ENCODE results near the gene TIMM50. TPM values are rescaled to one million over a fixed set of nuclear protein-coding genes. Genes with fewer than 3 reads are reported as not detected.

TIMM50 gene
- total and polyA plus RNA-seq, 4 donors, result 20.0 to 61.8 (median 35.3) TPM

DNA sequence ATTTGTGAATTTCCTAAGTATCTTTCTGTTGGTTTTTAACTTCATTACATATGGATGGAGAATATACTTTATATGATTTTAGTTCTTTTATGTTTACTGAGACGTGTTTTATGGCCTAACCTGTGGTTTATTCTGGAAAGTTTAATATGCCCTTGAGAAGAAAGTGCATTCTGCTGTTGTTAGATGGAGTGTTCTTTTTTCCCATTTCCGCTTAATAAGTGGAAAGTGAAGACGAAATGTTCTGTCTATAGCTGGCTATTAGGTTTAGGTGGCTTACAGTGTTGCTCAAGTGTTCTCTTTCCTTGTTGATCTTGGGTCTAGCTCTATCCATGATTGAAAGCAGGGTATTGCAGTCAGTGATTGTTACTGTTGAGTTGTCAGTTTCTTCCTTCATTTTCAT lies 17.2 kb upstream of the TIMM50 start:
- H3K4me1 ChIP-seq (ENCODE audit: control insufficient read depth in 1 of 2, insufficient read depth in 2 of 2, low read length in 2 of 2), result no peaks in the 10 kb centered on the region
- intact Hi-C loops (cut with DNase I), result no loop called here
- no peaks in the 10 kb centered on the region for H3K9me3 ChIP-seq (ENCODE audit: control insufficient read depth, low read length)
- 72 to 87% methylated on average over 3 of the region's 3 CpGs for WGBS, 2 donors
- H3K27ac ChIP-seq (ENCODE audit: low read depth in 1 of 2, low read length in 2 of 2), result no peak overlapping the region
- H3K27me3 ChIP-seq (ENCODE audit: control insufficient read depth in 1 of 2, insufficient read depth in 2 of 2, low read length in 1 of 2), result no peaks in the 10 kb centered on the region
- no peak overlapping the region for H3K4me3 ChIP-seq (ENCODE audit: low read length in 2 of 2)
- no peak for DNase-seq
- H3K36me3 ChIP-seq (ENCODE audit: control insufficient read depth in 1 of 2, insufficient read depth in 2 of 2, low read length in 1 of 2), result peaks cover 0 to 11% of the 10 kb centered on the region in 2 donors
- ATAC-seq (ENCODE audit: low FRiP score), result no peak

DNA sequence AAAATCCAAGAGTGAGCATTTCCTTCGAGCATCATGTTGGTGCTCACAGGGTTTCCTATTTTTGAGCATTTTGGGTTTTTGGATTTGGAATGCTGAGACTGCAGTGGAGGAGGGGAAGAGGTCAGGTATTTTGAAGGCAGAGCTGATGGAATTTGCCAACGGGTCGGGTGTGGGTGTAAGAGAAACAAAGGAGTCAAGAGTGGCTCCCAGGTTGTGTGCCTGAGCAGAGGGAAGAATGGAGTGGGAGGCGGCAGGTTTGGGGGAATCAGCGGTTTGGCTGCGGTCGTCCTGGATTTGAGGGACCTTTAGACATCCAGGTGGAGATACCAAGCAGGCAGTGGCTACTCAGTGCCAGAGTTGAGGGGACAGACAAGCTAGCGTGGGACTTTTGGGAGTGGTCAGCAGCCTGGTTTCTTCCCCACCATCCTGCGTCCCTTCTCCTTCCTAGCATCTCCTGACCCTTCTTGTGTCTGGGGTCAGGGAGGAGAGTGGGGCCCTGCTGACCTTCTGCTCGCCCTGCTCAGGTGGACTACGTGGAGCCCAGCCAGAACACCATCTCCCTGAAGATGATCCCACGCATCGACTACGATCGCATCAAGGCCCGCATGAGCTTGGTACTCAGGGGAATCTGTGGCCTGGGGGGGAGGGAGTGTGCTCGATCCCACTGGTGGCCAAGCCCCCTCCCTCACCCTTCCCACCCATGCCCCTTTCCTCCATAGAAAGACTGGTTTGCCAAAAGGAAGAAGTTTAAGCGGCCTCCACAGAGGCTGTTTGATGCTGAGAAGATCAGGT lies 14.5 kb upstream of the TIMM50 start:
- intact Hi-C loops (cut with DNase I), result no loop called here

DNA sequence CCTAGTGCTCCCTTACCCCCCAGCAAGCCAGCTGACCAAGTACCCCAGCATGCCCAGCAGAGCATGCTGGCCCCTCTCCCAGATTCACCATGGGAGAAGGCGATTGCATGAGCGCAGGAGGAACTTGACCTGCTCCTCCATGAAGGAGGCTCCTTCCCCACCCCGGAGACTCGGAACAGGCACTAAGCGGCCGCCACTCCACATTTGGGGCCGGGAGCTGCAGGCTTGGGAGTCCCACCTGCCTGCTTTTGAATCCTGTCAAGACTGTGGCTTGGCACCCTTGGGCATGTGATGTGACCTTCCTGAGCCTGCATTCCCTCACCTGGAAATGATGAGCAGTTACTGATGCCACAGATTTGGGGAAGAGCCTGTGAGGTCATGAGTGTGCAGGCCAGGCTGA lies 12.7 kb upstream of the TIMM50 start:
- no peak overlapping the region for H3K4me3 ChIP-seq (ENCODE audit: low read length in 2 of 2)
- DNase-seq (no peak), ATAC-seq (ENCODE audit: low FRiP score) (no peak)
- H3K27ac ChIP-seq (ENCODE audit: low read depth in 1 of 2, low read length in 2 of 2), result no peak overlapping the region
- no peaks in the 10 kb centered on the region for H3K9me3 ChIP-seq (ENCODE audit: control insufficient read depth, low read length)
- peaks cover 0 to 7% of the 10 kb centered on the region in 2 donors for H3K36me3 ChIP-seq (ENCODE audit: control insufficient read depth in 1 of 2, insufficient read depth in 2 of 2, low read length in 1 of 2)
- no peaks in the 10 kb centered on the region for H3K27me3 ChIP-seq (ENCODE audit: control insufficient read depth in 1 of 2, insufficient read depth in 2 of 2, low read length in 1 of 2)
- intact Hi-C loops (cut with DNase I), result no loop called here
- no peaks in the 10 kb centered on the region for H3K4me1 ChIP-seq (ENCODE audit: control insufficient read depth in 1 of 2, insufficient read depth in 2 of 2, low read length in 2 of 2)
- 91 to 92% methylated on average over 7 of the region's 7 CpGs for WGBS, 2 donors

More for the DNA sequence above, 14.5 kb upstream of the TIMM50 start:
- no peaks in the 10 kb centered on the region for H3K4me1 ChIP-seq (ENCODE audit: control insufficient read depth in 1 of 2, insufficient read depth in 2 of 2, low read length in 2 of 2)
- WGBS, 2 donors, result 92 to 93% methylated on average over 18 of the region's 18 CpGs
- H3K36me3 ChIP-seq (ENCODE audit: control insufficient read depth in 1 of 2, insufficient read depth in 2 of 2, low read length in 1 of 2), result peaks cover 0 to 7% of the 10 kb centered on the region in 2 donors
- peak; percentile 20 for ATAC-seq (ENCODE audit: low FRiP score)
- no peak overlapping the region for H3K27ac ChIP-seq (ENCODE audit: low read depth in 1 of 2, low read length in 2 of 2)
- no peaks in the 10 kb centered on the region for H3K27me3 ChIP-seq (ENCODE audit: control insufficient read depth in 1 of 2, insufficient read depth in 2 of 2, low read length in 1 of 2)
- no peak for DNase-seq
- no peak overlapping the region for H3K4me3 ChIP-seq (ENCODE audit: low read length in 2 of 2)
- H3K9me3 ChIP-seq (ENCODE audit: control insufficient read depth, low read length), result no peaks in the 10 kb centered on the region

DNA sequence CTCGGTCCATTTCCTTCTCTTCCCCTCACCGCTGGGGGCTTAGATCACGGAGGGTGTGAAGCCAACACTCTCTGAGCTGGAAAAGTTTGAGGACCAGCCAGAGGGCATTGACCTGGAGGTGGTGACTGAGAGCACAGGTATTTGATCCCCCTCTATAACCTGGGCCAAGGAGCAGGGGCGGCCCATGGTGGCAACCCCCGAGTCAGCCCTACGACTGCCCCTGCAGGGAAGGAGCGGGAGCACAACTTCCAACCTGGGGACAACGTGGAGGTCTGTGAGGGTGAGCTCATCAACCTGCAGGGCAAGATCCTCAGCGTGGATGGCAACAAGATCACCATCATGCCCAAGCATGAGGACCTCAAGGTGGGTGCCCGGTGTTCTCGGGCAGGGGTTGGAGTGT lies 11.6 kb upstream of the TIMM50 start:
- intact Hi-C loops (cut with DNase I), result no loop called here
- Histone ChIP-seq H3K4me1 (ENCODE audit: control insufficient read depth in 1 of 2, insufficient read depth in 2 of 2, low read length in 2 of 2) (no peaks in the 10 kb centered on the region), H3K27me3 (ENCODE audit: control insufficient read depth in 1 of 2, insufficient read depth in 2 of 2, low read length in 1 of 2) (no peaks in the 10 kb centered on the region), H3K9me3 (ENCODE audit: control insufficient read depth, low read length) (no peaks in the 10 kb centered on the region), H3K36me3 (ENCODE audit: control insufficient read depth in 1 of 2, insufficient read depth in 2 of 2, low read length in 1 of 2) (peaks cover 0 to 7% of the 10 kb centered on the region in 2 donors), H3K27ac (ENCODE audit: low read depth in 1 of 2, low read length in 2 of 2) (no peak overlapping the region), H3K4me3 (ENCODE audit: low read length in 2 of 2) (no peak overlapping the region)
- ATAC-seq (ENCODE audit: low FRiP score) (no peak), DNase-seq (no peak)
- WGBS, 2 donors, result 87 to 89% methylated on average over 11 of the region's 11 CpGs

DNA sequence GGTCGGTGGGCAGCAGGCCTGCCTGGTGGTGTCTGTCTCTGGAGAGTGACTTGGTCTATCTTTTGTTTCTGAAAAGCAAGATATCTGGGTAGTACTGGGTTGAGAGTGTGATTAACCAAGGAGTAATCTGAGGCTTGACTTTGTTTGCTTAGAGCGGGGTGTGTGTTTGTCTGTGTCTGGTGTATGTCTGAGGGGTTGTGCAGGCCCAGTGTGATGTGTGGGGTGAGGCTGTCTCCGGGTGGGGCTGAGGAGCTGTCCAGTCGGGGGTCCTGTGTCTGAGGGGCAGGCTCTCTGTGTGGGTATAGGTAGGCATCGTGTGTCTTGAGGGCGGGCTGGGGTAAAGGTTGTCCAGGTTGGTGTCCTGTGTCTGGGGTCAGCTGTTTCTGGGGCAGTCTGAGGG lies 11.1 kb upstream of the TIMM50 start:
- no peaks in the 10 kb centered on the region for H3K9me3 ChIP-seq (ENCODE audit: control insufficient read depth, low read length)
- ATAC-seq (ENCODE audit: low FRiP score) (no peak), DNase-seq (no peak)
- no peaks in the 10 kb centered on the region for H3K4me1 ChIP-seq (ENCODE audit: control insufficient read depth in 1 of 2, insufficient read depth in 2 of 2, low read length in 2 of 2)
- H3K4me3 ChIP-seq (ENCODE audit: low read length in 2 of 2), result no peak overlapping the region
- no peak overlapping the region for H3K27ac ChIP-seq (ENCODE audit: low read depth in 1 of 2, low read length in 2 of 2)
- intact Hi-C loops (cut with DNase I), result no loop called here
- peaks cover 0 to 7% of the 10 kb centered on the region in 2 donors for H3K36me3 ChIP-seq (ENCODE audit: control insufficient read depth in 1 of 2, insufficient read depth in 2 of 2, low read length in 1 of 2)
- no peaks in the 10 kb centered on the region for H3K27me3 ChIP-seq (ENCODE audit: control insufficient read depth in 1 of 2, insufficient read depth in 2 of 2, low read length in 1 of 2)
- WGBS, 2 donors, result 84 to 87% methylated on average over 6 of the region's 6 CpGs

DNA sequence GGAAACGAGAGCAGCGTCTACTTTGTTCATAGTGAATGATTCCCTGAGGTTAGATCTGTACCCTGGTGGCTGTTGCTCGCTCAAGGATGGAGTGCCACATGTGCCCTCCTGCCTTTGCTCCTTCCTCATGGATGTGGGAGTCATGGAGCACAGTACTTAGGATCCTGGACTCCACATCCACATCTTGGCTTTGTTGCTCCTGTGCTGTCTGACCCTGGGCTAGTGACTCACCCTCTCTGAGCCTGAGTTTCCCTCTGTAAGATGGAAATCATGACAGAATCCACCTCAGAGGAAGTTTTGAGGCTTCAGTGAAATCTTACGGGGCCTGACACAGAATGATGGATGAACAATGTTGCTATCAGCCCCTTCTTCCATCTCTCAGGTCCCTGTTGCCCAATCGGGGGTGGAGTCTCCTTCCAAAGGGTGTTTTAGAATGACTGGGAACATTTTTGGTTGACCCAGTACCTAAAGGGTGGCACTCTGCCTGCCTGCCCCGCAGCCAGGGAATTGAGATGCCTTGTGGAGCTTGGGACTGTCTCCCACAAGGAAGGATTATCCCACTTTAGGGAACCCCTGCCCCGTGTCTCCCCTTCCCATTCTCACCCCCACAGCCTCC lies 9.8 kb upstream of the TIMM50 start:
- no peak overlapping the region for H3K27ac ChIP-seq (ENCODE audit: low read depth in 1 of 2, low read length in 2 of 2)
- no peaks in the 10 kb centered on the region for H3K4me1 ChIP-seq (ENCODE audit: control insufficient read depth in 1 of 2, insufficient read depth in 2 of 2, low read length in 2 of 2)
- H3K36me3 ChIP-seq (ENCODE audit: control insufficient read depth in 1 of 2, insufficient read depth in 2 of 2, low read length in 1 of 2), result peaks cover 0 to 8% of the 10 kb centered on the region in 2 donors
- no peak overlapping the region for H3K4me3 ChIP-seq (ENCODE audit: low read length in 2 of 2)
- WGBS, 2 donors, result 77 to 82% methylated on average over 7 of the region's 7 CpGs
- no peaks in the 10 kb centered on the region for H3K9me3 ChIP-seq (ENCODE audit: control insufficient read depth, low read length)
- DNase-seq, result no peak
- no peak for ATAC-seq (ENCODE audit: low FRiP score)
- intact Hi-C loops (cut with DNase I), result loop anchor here (5.0 kb wide), 1 partner anchor 61 kb away; the partner anchor contains the start of gene EID2B (in 2 of the 2)
- H3K27me3 ChIP-seq (ENCODE audit: control insufficient read depth in 1 of 2, insufficient read depth in 2 of 2, low read length in 1 of 2), result no peaks in the 10 kb centered on the region

DNA sequence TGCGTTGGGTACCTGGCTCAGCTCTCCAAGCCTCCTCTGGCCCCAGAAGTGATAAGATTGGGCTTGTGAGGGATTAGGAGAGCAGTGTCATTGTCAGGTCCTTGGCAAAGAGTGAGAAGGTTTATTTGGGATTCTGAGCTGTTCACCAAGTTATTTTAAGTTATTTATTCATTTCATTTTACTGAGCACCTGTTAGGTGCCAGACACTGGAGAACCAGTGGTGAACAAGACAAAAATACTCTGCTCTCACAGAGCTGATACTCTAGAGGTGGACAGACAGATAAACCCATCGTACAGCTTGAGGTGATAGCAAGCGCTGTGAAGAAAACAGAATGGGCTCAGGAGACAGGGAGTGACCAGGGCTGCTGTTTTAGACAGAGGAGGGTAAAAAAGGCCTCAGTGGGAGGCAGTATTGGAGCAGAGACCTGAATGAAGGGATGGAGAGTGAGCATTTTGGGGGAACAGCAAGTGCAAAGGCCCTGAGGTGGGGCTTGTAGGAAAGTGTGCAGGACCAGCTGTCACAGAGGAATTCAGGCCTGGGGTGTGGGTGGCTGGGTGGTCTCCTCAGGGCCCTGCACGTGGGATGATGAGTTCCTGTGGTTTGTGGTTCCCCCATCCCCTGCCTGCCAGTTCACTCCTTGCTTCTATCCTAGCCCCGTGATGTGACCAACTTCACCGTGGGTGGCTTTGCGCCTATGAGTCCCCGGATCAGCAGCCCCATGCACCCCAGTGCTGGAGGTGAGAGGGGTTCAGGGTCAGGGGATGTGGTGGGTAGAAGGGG lies 8.7 kb upstream of the TIMM50 start:
- WGBS, 2 donors, result 87 to 90% methylated on average over 8 of the region's 8 CpGs
- DNase-seq, result no peak
- Histone ChIP-seq H3K27me3 (ENCODE audit: control insufficient read depth in 1 of 2, insufficient read depth in 2 of 2, low read length in 1 of 2) (no peaks in the 10 kb centered on the region), H3K9me3 (ENCODE audit: control insufficient read depth, low read length) (no peaks in the 10 kb centered on the region), H3K27ac (ENCODE audit: low read depth in 1 of 2, low read length in 2 of 2) (no peak overlapping the region), H3K4me1 (ENCODE audit: control insufficient read depth in 1 of 2, insufficient read depth in 2 of 2, low read length in 2 of 2) (no peaks in the 10 kb centered on the region), H3K4me3 (ENCODE audit: low read length in 2 of 2) (no peak overlapping the region), H3K36me3 (ENCODE audit: control insufficient read depth in 1 of 2, insufficient read depth in 2 of 2, low read length in 1 of 2) (peaks cover 0 to 10% of the 10 kb centered on the region in 2 donors)
- ATAC-seq (ENCODE audit: low FRiP score), result no peak
- intact Hi-C loops (cut with DNase I), result loop anchor here (5.0 kb wide), 1 partner anchor 60 kb away; the partner anchor contains the start of gene EID2B (in 2 of the 2)

DNA sequence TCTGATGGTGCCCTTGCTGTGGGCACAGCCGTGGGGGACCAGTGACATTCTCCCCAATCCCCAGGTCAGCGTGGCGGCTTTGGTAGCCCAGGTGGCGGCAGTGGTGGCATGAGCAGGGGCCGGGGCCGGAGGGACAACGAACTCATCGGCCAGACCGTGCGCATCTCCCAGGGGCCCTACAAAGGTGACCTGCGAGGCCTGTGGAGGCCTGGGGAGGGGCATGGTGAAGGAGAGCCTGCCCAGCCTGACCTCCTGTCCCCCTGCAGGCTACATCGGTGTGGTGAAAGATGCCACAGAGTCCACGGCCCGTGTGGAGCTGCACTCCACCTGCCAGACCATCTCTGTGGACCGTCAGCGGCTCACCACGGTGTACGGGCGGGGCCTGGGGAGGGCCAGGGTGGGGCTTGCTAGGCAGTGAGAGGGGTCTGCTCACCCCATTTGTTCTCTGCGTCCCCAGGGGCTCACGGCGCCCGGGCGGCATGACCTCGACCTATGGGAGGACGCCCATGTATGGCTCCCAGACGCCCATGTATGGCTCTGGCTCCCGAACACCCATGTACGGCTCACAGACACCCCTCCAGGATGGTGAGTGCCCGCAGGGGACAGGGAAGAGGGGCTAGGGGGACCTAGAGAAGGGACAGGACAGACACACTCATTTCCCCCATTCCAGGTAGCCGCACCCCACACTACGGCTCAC lies 7.7 kb upstream of the TIMM50 start:
- no peaks in the 10 kb centered on the region for H3K9me3 ChIP-seq (ENCODE audit: control insufficient read depth, low read length)
- no peak overlapping the region for H3K27ac ChIP-seq (ENCODE audit: low read depth in 1 of 2, low read length in 2 of 2)
- H3K27me3 ChIP-seq (ENCODE audit: control insufficient read depth in 1 of 2, insufficient read depth in 2 of 2, low read length in 1 of 2), result no peaks in the 10 kb centered on the region
- no peak overlapping the region for H3K4me3 ChIP-seq (ENCODE audit: low read length in 2 of 2)
- ATAC-seq (ENCODE audit: low FRiP score) (no peak), DNase-seq (no peak)
- 87% methylated on average over 31 to 32 of the region's 32 CpGs for WGBS, 2 donors
- H3K4me1 ChIP-seq (ENCODE audit: control insufficient read depth in 1 of 2, insufficient read depth in 2 of 2, low read length in 2 of 2), result no peaks in the 10 kb centered on the region
- intact Hi-C loops (cut with DNase I), result loop anchor here (5.0 kb wide), 1 partner anchor 59 kb away; the partner anchor contains the start of gene EID2B (in 2 of the 2)
- H3K36me3 ChIP-seq (ENCODE audit: control insufficient read depth in 1 of 2, insufficient read depth in 2 of 2, low read length in 1 of 2), result peaks cover 0 to 10% of the 10 kb centered on the region in 2 donors

Data from aorta (tissue), 5 donors.